Thymus (tissue), 11 donors: ENCODE measurements around the gene ZC3H12C. TPM values are rescaled to one million over a fixed set of nuclear protein-coding genes. Genes with fewer than 3 reads are reported as not detected.

ENCODE experiments used
- DNase-seq, 9 donors: peaks; one replicate each; pipeline ENCODE4 v3.0.0-alpha.2; 2013; ENCODE audit warnings: low spot score in 9 of 9, low read depth in 6 of 9, missing footprints in 1 of 9
- H3K27ac ChIP-seq, 2 donors: one replicate each; pipeline ENCODE4 v1.5.1; 2013; ENCODE audit warnings: control low read depth in 1 of 2, low read depth in 1 of 2, low read length in 1 of 2, mild to moderate bottlenecking in 1 of 2, moderate library complexity in 1 of 2
- H3K27me3 ChIP-seq, 2 donors: one replicate each; pipeline ENCODE4 v1.5.1; 2013; ENCODE audit warnings: low read length in 1 of 2; ENCODE audit not compliant: control insufficient read depth in 2 of 2, insufficient read depth in 1 of 2
- H3K36me3 ChIP-seq, 2 donors: one replicate each; pipeline ENCODE4 v1.5.1; 2013; ENCODE audit warnings: low read length in 1 of 2, mild to moderate bottlenecking in 1 of 2, moderate library complexity in 1 of 2; ENCODE audit not compliant: control insufficient read depth in 2 of 2, insufficient read depth in 2 of 2
- H3K4me1 ChIP-seq, 2 donors: one replicate each; pipeline ENCODE4 v1.5.1; 2013; ENCODE audit warnings: low read length in 2 of 2; ENCODE audit not compliant: control insufficient read depth in 2 of 2, insufficient read depth in 2 of 2
- H3K4me3 ChIP-seq, 2 donors: one replicate each; pipeline ENCODE4 v1.5.1; 2013; ENCODE audit warnings: low read length in 2 of 2, control low read depth in 1 of 2, mild to moderate bottlenecking in 1 of 2
- H3K9me3 ChIP-seq, 2 donors: one replicate each; pipeline ENCODE4 v1.5.1; 2013; ENCODE audit warnings: low read length in 1 of 2, mild to moderate bottlenecking in 1 of 2; ENCODE audit not compliant: control insufficient read depth in 2 of 2, insufficient read depth in 1 of 2
- WGBS: extraction: QIAGEN DNeasy Blood & Tissue Kit; methylation state at CpG from one replicate; pipeline ENCODE4 v1.1.7; 2013; 5-methylcytosine and 5-hydroxymethylcytosine counted together
- polyA plus RNA-seq: library from polyadenylated mRNA; stranded (reverse); fragments of 200-250 nt; gene quantifications from one replicate; pipeline ENCODE4 v1.2.3, GENCODE V29; 2013
- total RNA-seq: library from RNA; stranded (reverse); fragments of 120-200 nt; gene quantifications from one replicate; pipeline ENCODE4 v1.2.4, GENCODE V29; 2013
- donor health status: healthy.

The ZC3H12C gene
- total and polyA plus RNA-seq, 2 donors: 2.6 to 3.0 TPM

GRCh38 chr11:110152199-110152598 lies 59.0 kb downstream of the ZC3H12C start:
- no peaks in the 10 kb centered on the region for H3K4me1 ChIP-seq
- H3K36me3 ChIP-seq: no peaks in the 10 kb centered on the region
- DNase-seq: no peak
- no peaks in the 10 kb centered on the region for H3K9me3 ChIP-seq
- no peaks in the 10 kb centered on the region for H3K27me3 ChIP-seq
- no peak overlapping the region for H3K4me3 ChIP-seq
- WGBS: 91% methylated on average over 1 of the region's 1 CpG
- no peak overlapping the region for H3K27ac ChIP-seq

- Histone ChIP-seq H3K27me3 (no peaks in the 10 kb centered on the region), H3K27ac (no peak overlapping the region), H3K4me3 (no peak overlapping the region), H3K9me3 (no peaks in the 10 kb centered on the region), H3K4me1 (no peaks in the 10 kb centered on the region), H3K36me3 (no peaks in the 10 kb centered on the region)
- DNase-seq: no peak
Measured at GRCh38 chr11:110153474-110153873, 60.3 kb downstream of the ZC3H12C start.

- no peaks in the 10 kb centered on the region for H3K4me1 ChIP-seq
- H3K27me3 ChIP-seq: no peaks in the 10 kb centered on the region
- H3K27ac ChIP-seq: no peak overlapping the region
- no peak overlapping the region for H3K4me3 ChIP-seq
- H3K36me3 ChIP-seq: no peaks in the 10 kb centered on the region
- DNase-seq: no peak
- H3K9me3 ChIP-seq: no peaks in the 10 kb centered on the region
- 98% methylated on average over 4 of the region's 4 CpGs for WGBS
Measured at GRCh38 chr11:110156503-110156902, 63.3 kb downstream of the ZC3H12C start.

GRCh38 chr11:110158317-110159200 lies 65.4 kb downstream of the ZC3H12C start:
- Histone ChIP-seq H3K9me3 (no peaks in the 10 kb centered on the region), H3K4me1 (no peaks in the 10 kb centered on the region), H3K36me3 (no peaks in the 10 kb centered on the region), H3K4me3 (no peak overlapping the region), H3K27me3 (no peaks in the 10 kb centered on the region), H3K27ac (no peak overlapping the region)
- WGBS: 96% methylated on average over 9 of the region's 9 CpGs
- no peak for DNase-seq

GRCh38 chr11:110159476-110159875 lies 66.3 kb downstream of the ZC3H12C start:
- Histone ChIP-seq H3K4me1 (no peaks in the 10 kb centered on the region), H3K36me3 (no peaks in the 10 kb centered on the region), H3K27ac (no peak overlapping the region), H3K27me3 (no peaks in the 10 kb centered on the region), H3K9me3 (no peaks in the 10 kb centered on the region), H3K4me3 (no peak overlapping the region)
- 90% methylated on average over 1 of the region's 1 CpG for WGBS
- no peak for DNase-seq

- H3K27ac ChIP-seq: no peak overlapping the region
- no peaks in the 10 kb centered on the region for H3K27me3 ChIP-seq
- no peaks in the 10 kb centered on the region for H3K36me3 ChIP-seq
- no peaks in the 10 kb centered on the region for H3K9me3 ChIP-seq
- no peaks in the 10 kb centered on the region for H3K4me1 ChIP-seq
- 98% methylated on average over 3 of the region's 3 CpGs for WGBS
- H3K4me3 ChIP-seq: no peak overlapping the region
- DNase-seq: no peak
Measured at GRCh38 chr11:110160016-110160415, 66.8 kb downstream of the ZC3H12C start.

GRCh38 chr11:110160437-110160836 lies 67.2 kb downstream of the ZC3H12C start:
- Histone ChIP-seq H3K9me3 (no peaks in the 10 kb centered on the region), H3K36me3 (no peaks in the 10 kb centered on the region), H3K27me3 (no peaks in the 10 kb centered on the region), H3K4me1 (no peaks in the 10 kb centered on the region), H3K27ac (no peak overlapping the region), H3K4me3 (no peak overlapping the region)
- no peak for DNase-seq
- 90% methylated on average over 2 of the region's 2 CpGs for WGBS

GRCh38 chr11:110161061-110161460 lies 67.9 kb downstream of the ZC3H12C start:
- Histone ChIP-seq H3K27me3 (no peaks in the 10 kb centered on the region), H3K4me3 (no peak overlapping the region), H3K27ac (no peak overlapping the region), H3K9me3 (no peaks in the 10 kb centered on the region), H3K36me3 (no peaks in the 10 kb centered on the region), H3K4me1 (no peaks in the 10 kb centered on the region)
- WGBS: 97% methylated on average over 9 of the region's 9 CpGs
- no peak for DNase-seq

- DNase-seq: no peak
- Histone ChIP-seq H3K27ac (no peak overlapping the region), H3K4me1 (no peaks in the 10 kb centered on the region), H3K9me3 (no peaks in the 10 kb centered on the region), H3K36me3 (no peaks in the 10 kb centered on the region), H3K4me3 (no peak overlapping the region), H3K27me3 (no peaks in the 10 kb centered on the region)
Measured at GRCh38 chr11:110162216-110162615, 69.0 kb downstream of the ZC3H12C start.
